Dedifferentiated amniotic fluid mesenchymal stem cell (primary cell): ENCODE results near the gene MYO5A.
"Not testable (repeated sequence)": the region's sequence is repeated elsewhere in the genome, so short reads cannot be mapped to it uniquely, and the experiment has no call there.

Source experiments
- DNase-seq: peaks from one replicate; pipeline ENCODE4 v3.0.0-alpha.2; 2016; ENCODE audit errors: extremely low spot score

The MYO5A gene

GRCh38 chr15:52419494-52419893 lies 109.2 kb downstream of the MYO5A start:
- DNase-seq = no peak

- DNase-seq = no peak
These were observed 110.7 kb downstream of the MYO5A start for GRCh38 chr15:52417957-52418356.

- DNase-seq = no peak
These were observed 111.2 kb downstream of the MYO5A start for GRCh38 chr15:52417521-52417920.

- not testable (repeated sequence) for DNase-seq
These were observed 112.1 kb downstream of the MYO5A start for GRCh38 chr15:52416566-52416965.

GRCh38 chr15:52415628-52416027 lies 113.1 kb downstream of the MYO5A start:
- DNase-seq = no peak

- no peak for DNase-seq
These were observed 113.7 kb downstream of the MYO5A start for GRCh38 chr15:52414936-52415335.

- DNase-seq = no peak
These were observed 119.9 kb downstream of the MYO5A start for GRCh38 chr15:52408823-52409222.

GRCh38 chr15:52407374-52407773 lies 121.3 kb downstream of the MYO5A start:
- DNase-seq = no peak

- DNase-seq = no peak
These were observed 122.1 kb downstream of the MYO5A start for GRCh38 chr15:52406601-52407000.

- DNase-seq = no peak
These were observed 122.8 kb downstream of the MYO5A start for GRCh38 chr15:52405856-52406255.

GRCh38 chr15:52397118-52397517 lies 131.6 kb downstream of the MYO5A start:
- no peak for DNase-seq

- no peak for DNase-seq
These were observed 134.6 kb downstream of the MYO5A start for GRCh38 chr15:52394118-52394517.

- DNase-seq = peak; percentile 61
These were observed 136.5 kb downstream of the MYO5A start for GRCh38 chr15:52392008-52392687.

- DNase-seq = no peak
These were observed 137.6 kb downstream of the MYO5A start for GRCh38 chr15:52391069-52391468.

- no peak for DNase-seq
These were observed 143.0 kb downstream of the MYO5A start for GRCh38 chr15:52385670-52386069.

GRCh38 chr15:52383100-52383588 lies 145.5 kb downstream of the MYO5A start:
- DNase-seq = no peak

- DNase-seq = no peak
These were observed 146.0 kb downstream of the MYO5A start for GRCh38 chr15:52382647-52383046.

- DNase-seq = no peak
These were observed 149.1 kb downstream of the MYO5A start for GRCh38 chr15:52379395-52380106.

- no peak for DNase-seq
These were observed 149.8 kb downstream of the MYO5A start for GRCh38 chr15:52378746-52379394.

GRCh38 chr15:52370010-52370409 lies 158.7 kb downstream of the MYO5A start:
- no peak for DNase-seq

GRCh38 chr15:52369455-52369854 lies 159.2 kb downstream of the MYO5A start:
- no peak for DNase-seq

GRCh38 chr15:52369030-52369429 lies 159.7 kb downstream of the MYO5A start:
- DNase-seq = no peak

- no peak for DNase-seq
These were observed 160.3 kb downstream of the MYO5A start for GRCh38 chr15:52368402-52368801.
